NOMO-1 (cell line): Measurements from ENCODE around the gene DOCK11.
"Not testable (repeated sequence)": the region's sequence is repeated elsewhere in the genome, so short reads cannot be mapped to it uniquely, and the experiment has no call there.

Experiments used
- DNase-seq, 2 experiments: peaks; one replicate each; lab custom pipeline; 2025; ENCODE audit not compliant: unreplicated experiment in 2 of 2; lab: John Stamatoyannopoulos, UW

The DOCK11 gene

GRCh38 chrX:118565853-118566252, 70.2 kb downstream of the DOCK11 start:
- no peak for DNase-seq

GRCh38 chrX:118566359-118566758, 70.7 kb downstream of the DOCK11 start:
- no peak for DNase-seq

GRCh38 chrX:118569676-118570075, 74.1 kb downstream of the DOCK11 start:
- DNase-seq = no peak

- no peak for DNase-seq
These were observed 74.6 kb downstream of the DOCK11 start for GRCh38 chrX:118570209-118570608.

- DNase-seq = no peak
These were observed 76.2 kb downstream of the DOCK11 start for GRCh38 chrX:118571836-118572235.

- DNase-seq = no peak
These were observed 79.1 kb downstream of the DOCK11 start for GRCh38 chrX:118574666-118575065.

GRCh38 chrX:118577041-118577440, 81.4 kb downstream of the DOCK11 start:
- no peak for DNase-seq

GRCh38 chrX:118579417-118579816, 83.8 kb downstream of the DOCK11 start:
- DNase-seq = no peak

- DNase-seq = not testable (repeated sequence)
These were observed 87.3 kb downstream of the DOCK11 start for GRCh38 chrX:118582926-118583325.

GRCh38 chrX:118583781-118584180, 88.2 kb downstream of the DOCK11 start:
- DNase-seq = no peak

GRCh38 chrX:118585296-118585695, 89.7 kb downstream of the DOCK11 start:
- no peak for DNase-seq

- DNase-seq = peak; percentile 16 to 17
These were observed 90.6 kb downstream of the DOCK11 start for GRCh38 chrX:118586206-118586605.

GRCh38 chrX:118588715-118589114, 93.1 kb downstream of the DOCK11 start:
- DNase-seq = no peak

- DNase-seq = no peak
These were observed 93.6 kb downstream of the DOCK11 start for GRCh38 chrX:118589227-118589626.

GRCh38 chrX:118593407-118593806, 97.8 kb downstream of the DOCK11 start:
- DNase-seq = no peak

GRCh38 chrX:118594697-118595420, 99.2 kb downstream of the DOCK11 start:
- DNase-seq = peak; percentile 31

- DNase-seq = no peak
These were observed 100.0 kb downstream of the DOCK11 start for GRCh38 chrX:118595501-118596042.

- DNase-seq = no peak
These were observed 100.8 kb downstream of the DOCK11 start for GRCh38 chrX:118596390-118596789.

- peak; percentile 31 to 63 for DNase-seq
These were observed 108.4 kb downstream of the DOCK11 start for GRCh38 chrX:118603981-118604380.

- DNase-seq = no peak
These were observed 116.7 kb downstream of the DOCK11 start for GRCh38 chrX:118612290-118612689.

- DNase-seq = peak in 1 of 2 experiments; percentile 57
These were observed 118.5 kb downstream of the DOCK11 start for GRCh38 chrX:118614150-118614549.

- DNase-seq = no peak
These were observed 119.5 kb downstream of the DOCK11 start for GRCh38 chrX:118615141-118615540.
